ENCODE data around the gene HSPA4L. TPM values are rescaled to one million over a fixed set of nuclear protein-coding genes. Genes with fewer than 3 reads are reported as not detected.

Gene HSPA4L
- total RNA-seq, result 10 to 100 TPM in 1 of 2 donors, 1 to 10 TPM in 1; 5.3 to 17.7 TPM

DNA sequence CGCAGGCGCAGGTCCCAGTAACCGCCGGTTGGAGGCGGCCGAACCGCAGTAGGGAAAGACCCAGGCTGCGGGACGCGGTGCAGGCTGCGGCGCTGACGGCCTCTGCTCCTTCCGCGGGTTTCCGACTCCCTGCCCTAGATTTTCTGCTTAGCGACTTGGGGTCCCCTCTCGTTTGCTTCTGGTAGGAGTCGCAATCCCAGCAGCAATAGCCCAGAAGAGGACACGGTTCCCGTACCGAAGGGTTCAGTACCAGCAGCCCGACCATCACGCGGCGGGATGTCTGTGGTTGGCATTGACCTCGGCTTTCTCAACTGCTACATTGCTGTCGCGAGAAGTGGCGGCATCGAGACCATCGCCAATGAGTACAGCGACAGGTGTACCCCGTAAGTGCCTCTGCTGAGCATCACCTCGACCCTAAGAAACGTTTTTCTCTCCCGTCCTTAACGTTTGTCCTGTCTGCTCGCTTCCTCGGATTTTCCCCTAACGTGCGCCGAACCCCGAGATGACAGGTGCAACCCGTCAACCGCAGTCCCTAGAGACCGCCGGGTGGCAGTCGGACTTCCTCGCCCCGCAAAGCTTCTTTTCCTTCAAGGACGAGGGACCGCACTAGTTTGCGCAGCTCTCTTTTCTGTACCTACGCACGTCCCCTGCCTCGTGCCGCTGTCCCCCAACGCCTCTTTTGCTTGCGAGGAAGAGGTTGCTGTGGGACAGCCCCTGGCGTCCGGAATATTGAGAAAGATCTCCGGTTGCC is at the start of gene HSPA4L:
HSPA4L (plus strand) TSS at position 48 of the 751 bp plus-strand sequence; CDS start at position 277, 229 bp downstream.
- no peak for TF ChIP-seq CTCF (IDR thresholded peaks at IDR 0.05)
- intact Hi-C loops (cut with DNase I), result no loop called here
- Histone ChIP-seq H3K27me3 (no peaks in the 10 kb centered on the region), H3K9me3 (no peaks in the 10 kb centered on the region), H3K9ac (ENCODE audit: low read depth in 2 of 2, low read length in 2 of 2) (peak within 1 kb of the TSS; percentile 72 to 89), H3K4me3 (peak within 1 kb of the TSS; percentile 62), H3K36me3 (no peaks in the 10 kb centered on the region), H3K4me1 (no peaks in the 10 kb centered on the region), H3K27ac (peak within 1 kb of the TSS; percentile 65)
- peak; percentile 51 for DNase-seq

- peak; percentile 36 for TF ChIP-seq CTCF (IDR thresholded peaks at IDR 0.05)
- Histone ChIP-seq H3K27ac (no peak overlapping the region), H3K36me3 (no peaks in the 10 kb centered on the region), H3K4me3 (no peak overlapping the region), H3K9me3 (no peaks in the 10 kb centered on the region), H3K4me1 (no peaks in the 10 kb centered on the region), H3K9ac (ENCODE audit: low read depth in 2 of 2, low read length in 2 of 2) (no peak overlapping the region), H3K27me3 (no peaks in the 10 kb centered on the region)
- DNase-seq, result no peak
- intact Hi-C loops (cut with DNase I), result loop anchor here (2.0 kb wide), 1 partner anchor 128 kb away; no protein-coding TSS in a partner anchor
Measured at GRCh38 chr4:127732623-127733328, 49.3 kb upstream of the HSPA4L start.

DNA sequence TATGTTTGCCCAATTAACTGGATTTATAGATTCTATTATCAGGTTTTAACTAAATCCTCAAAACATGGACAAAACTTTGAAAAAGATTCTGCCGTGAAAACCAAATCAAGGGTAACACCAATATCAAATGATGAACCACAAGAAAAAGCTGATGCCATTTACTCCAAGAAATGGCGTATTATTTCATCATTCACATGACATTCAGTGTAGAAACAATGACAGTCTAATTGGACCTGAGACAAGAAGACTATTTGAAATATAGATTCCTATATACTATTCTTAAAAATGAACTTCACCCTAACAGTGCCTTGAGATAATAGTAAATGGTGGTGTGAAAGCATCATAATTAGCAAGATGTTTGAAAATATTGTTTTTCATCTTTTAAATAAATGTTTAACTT is 47.1 kb upstream of the HSPA4L start:
- H3K27me3 ChIP-seq, result no peaks in the 10 kb centered on the region
- H3K27ac ChIP-seq, result no peak overlapping the region
- no peaks in the 10 kb centered on the region for H3K4me1 ChIP-seq
- no peak overlapping the region for H3K4me3 ChIP-seq
- intact Hi-C loops (cut with DNase I), result no loop called here
- H3K36me3 ChIP-seq, result no peaks in the 10 kb centered on the region
- DNase-seq, result no peak
- H3K9me3 ChIP-seq, result no peaks in the 10 kb centered on the region
- TF ChIP-seq CTCF (IDR thresholded peaks at IDR 0.05), result no peak
- no peak overlapping the region for H3K9ac ChIP-seq (ENCODE audit: low read depth in 2 of 2, low read length in 2 of 2)

DNA sequence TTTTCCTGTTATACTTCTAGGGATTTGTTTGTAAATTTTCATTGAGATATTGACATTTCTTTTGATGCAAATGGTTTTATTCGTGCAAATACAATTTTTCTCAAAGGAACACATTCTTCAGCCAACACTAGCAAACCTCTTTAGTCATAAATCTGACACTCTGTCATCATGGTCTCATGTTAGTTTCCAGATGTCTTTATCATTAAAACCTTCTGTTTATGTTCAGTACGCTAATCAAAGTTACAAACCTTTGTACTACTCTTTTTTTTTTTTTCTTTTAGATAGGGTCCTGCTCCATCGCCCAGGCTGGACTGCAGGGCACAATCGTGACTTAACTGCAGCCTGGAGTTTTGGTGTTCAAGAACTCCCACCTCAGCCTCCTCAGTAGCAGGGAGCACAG is 44.8 kb upstream of the HSPA4L start:
- no peak overlapping the region for H3K9ac ChIP-seq (ENCODE audit: low read depth in 2 of 2, low read length in 2 of 2)
- no peak for DNase-seq
- H3K4me3 ChIP-seq, result no peak overlapping the region
- no peak overlapping the region for H3K27ac ChIP-seq
- H3K9me3 ChIP-seq, result no peaks in the 10 kb centered on the region
- H3K4me1 ChIP-seq, result no peaks in the 10 kb centered on the region
- no peak for TF ChIP-seq CTCF (IDR thresholded peaks at IDR 0.05)
- H3K36me3 ChIP-seq, result no peaks in the 10 kb centered on the region
- intact Hi-C loops (cut with DNase I), result no loop called here
- H3K27me3 ChIP-seq, result no peaks in the 10 kb centered on the region

GRCh38 chr4:127741247-127741646 is 40.9 kb upstream of the HSPA4L start:
- Histone ChIP-seq H3K27ac (no peak overlapping the region), H3K27me3 (no peaks in the 10 kb centered on the region), H3K36me3 (no peaks in the 10 kb centered on the region), H3K9ac (ENCODE audit: low read depth in 2 of 2, low read length in 2 of 2) (no peak overlapping the region), H3K9me3 (no peaks in the 10 kb centered on the region), H3K4me1 (no peaks in the 10 kb centered on the region), H3K4me3 (no peak overlapping the region)
- DNase-seq, result no peak
- TF ChIP-seq CTCF (IDR thresholded peaks at IDR 0.05), result no peak
- intact Hi-C loops (cut with DNase I), result no loop called here
